ENCODE results near the gene PIK3CB.

PIK3CB gene

DNA sequence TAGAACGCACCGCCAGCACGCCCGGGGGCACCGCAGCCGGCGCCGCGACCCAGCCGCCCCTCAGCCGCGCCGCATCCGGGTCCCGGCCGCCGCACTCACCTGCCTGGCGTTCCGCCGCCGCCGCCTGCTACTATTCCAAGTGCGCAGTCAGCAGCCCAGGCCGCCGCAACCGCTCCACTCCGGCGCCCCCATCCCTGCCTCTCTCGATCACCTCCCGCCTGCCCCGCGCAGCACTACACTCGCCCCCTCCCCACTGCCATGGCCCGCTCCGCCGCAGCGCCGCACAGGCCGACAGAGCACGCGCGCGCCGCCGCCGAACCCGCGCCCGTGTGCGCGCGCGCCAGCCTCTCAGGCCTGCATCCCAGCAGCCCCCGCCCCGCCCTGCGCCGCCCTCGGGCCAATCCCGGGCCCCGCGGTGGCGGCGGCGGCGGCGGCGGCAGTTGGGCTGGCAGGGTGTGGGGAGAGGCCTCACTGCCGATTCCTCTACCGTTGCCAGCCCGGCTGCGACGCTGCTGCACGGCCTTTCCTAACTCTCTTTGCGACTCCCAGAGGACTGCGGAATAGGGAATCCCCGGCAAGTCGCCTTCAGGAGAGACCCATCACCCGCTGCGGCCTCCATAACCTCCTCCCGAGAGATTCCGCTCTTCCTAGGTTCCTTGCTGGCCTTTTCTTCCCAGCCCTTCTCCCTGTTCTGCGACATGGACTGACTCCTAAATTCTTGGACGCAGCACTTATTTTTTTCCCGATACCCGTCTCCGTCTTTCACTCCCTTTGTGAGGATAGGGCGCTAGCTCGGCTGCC is at the start of gene PIK3CB:
Gene PIK3CB, minus strand, starts transcription at position 333 of the 801 bp plus-strand sequence. CDS start 75,585 bp downstream, outside the sequence.
- no peak for DNase-seq (ENCODE audit: low read depth)

DNA sequence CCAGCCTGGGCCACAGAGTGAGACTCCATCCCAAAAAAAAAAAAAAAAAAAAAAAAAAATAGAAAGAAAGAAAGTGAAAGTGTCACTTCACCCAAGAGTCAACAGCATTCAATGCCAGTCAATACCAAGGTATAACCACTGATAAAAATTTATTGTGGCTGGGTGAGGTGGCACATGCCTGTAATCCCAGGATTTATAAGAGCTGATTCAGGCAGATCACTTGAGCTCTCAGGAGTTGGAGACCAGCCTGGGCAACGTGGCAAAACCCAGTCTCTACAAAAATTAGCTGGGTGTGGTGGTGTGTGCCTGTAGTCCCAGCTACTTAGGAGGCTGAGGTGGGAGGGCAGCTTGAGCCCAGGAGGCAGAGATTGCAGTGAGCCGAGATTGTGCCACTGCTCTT is 46.5 kb upstream of the PIK3CB start:
- no peak for DNase-seq (ENCODE audit: low read depth)

DNA sequence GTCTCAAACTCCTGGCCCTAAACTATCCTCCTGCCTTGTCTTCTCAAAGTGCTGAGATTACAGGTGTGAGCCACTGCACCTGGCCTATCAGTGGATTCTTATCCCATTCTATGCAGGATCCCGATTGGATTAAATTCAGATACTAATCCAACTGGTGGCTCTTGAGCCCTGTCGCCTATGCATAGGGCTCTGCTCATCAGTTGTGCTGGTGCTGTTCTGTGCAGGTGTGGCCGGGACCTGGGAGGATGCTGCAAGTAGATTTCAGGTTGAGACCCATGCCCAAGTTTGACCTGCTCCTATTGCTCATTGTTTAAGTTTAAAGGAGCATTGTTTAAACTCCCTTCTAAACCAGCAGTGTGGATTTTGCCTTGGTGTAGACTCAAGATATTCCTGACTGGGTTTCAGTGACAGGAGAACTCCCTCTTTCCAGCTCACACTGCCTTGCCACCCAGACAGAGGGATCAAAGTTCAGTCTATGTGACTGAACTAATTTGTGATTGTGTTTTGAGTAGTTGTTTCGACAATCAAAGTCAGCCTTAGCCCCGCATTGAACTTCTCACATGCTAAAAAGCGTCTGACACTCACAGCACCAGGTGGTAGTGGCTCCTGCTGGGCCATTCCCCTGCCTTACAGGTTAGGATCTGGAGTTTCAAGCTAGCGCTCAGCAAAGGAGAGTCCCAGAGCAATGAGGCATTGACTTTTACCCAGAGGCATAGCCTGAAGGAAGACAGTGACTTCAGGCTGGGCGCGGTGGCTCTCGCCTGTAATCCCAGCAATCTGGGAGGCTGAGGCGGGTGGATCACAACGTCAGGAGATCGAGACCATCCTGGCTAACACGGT is 45.0 kb upstream of the PIK3CB start:
- no peak for DNase-seq (ENCODE audit: low read depth)

DNA sequence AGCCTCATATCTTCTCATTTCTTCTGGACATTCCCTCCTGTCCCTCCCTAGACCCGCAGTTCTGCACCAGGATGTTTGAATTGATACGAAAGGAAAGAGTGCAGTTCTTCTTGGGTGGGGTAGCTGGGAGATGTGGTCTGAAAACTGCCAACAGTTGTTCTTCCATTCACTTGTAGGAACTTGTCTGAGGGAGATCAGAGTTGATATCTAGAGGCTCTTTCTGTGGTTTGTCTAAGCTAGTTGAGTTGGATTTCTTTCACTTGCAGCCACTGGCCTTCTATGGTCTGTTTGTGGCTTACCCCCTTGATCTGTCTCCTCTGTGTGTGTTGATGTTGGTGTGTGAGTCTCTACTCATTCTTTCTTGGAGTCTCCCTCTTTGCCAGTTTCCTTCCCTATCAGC is 42.5 kb upstream of the PIK3CB start:
- no peak for DNase-seq (ENCODE audit: low read depth)

DNA sequence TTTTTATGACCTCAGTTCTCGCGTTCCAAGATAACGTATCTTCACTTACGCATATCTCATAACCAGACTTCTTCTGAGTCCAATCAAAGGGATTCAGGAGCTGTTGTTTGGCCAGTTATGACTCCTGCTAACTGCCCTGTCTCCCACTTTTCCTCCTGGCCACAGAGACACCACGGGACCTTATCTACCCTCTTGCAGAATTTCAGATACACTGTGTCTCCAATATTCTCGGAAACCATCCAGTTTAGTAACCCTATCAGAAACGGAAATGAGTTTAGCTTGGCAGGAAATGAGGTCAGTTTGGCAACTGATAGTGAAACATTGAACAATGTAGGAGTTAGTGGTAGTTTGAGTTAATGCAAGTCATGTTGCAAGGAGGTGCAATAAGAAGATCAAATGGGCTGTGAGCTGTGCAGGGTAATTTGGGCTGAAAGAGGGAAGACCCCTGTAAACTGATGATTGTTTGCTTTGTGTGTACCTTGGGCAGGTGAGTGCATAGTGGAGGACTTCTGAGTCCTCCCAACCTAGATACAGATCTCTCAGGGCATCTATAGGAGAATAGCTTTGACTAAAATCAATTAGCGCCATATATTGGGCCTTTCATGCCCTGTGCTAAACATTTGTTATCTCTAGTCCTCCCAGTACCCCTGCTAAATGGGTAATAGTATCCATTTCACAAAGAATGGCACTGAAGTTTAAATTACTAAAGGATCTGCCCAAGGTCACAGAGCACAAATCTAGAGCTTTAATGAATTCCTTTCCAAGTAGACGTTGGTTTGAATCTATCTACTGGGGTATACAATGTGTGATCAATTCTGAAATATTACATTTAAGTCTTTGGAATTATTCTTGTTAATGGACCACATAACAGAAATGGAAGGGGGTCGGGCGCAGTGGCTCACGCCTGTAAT is 41.3 kb upstream of the PIK3CB start:
- no peak for DNase-seq (ENCODE audit: low read depth)

DNA sequence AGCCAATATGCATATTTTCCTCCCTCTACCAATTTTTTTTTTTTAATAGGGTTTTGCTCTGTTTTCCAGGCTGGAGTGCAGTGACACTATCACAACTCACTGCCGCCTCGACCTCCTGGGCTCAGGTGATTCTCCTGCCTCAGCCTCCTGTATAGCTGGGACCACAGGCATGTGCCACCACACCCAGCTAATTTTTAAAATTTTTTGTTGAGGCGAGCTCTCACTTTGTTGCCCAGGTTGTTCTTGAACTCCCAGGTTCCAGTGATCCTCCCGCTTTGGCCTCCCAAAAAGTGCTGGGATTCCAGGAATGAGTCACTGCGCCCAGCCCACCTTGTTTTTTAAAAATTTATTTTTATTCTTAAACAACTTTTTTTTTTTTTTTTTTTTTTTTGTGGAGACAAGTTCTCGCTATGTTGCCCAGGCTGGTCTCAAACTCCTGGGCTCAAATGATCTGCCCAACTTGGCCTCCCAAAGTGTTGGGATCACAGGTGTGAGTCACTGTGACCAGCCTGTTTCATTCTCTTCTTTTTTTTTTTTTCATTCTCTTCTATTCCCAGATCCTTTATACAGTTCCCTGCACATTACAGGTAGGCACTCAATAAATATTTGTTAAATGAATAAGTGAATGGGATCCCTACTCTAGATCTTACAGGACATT is 40.5 kb upstream of the PIK3CB start:
- DNase-seq (ENCODE audit: low read depth), result no peak

DNA sequence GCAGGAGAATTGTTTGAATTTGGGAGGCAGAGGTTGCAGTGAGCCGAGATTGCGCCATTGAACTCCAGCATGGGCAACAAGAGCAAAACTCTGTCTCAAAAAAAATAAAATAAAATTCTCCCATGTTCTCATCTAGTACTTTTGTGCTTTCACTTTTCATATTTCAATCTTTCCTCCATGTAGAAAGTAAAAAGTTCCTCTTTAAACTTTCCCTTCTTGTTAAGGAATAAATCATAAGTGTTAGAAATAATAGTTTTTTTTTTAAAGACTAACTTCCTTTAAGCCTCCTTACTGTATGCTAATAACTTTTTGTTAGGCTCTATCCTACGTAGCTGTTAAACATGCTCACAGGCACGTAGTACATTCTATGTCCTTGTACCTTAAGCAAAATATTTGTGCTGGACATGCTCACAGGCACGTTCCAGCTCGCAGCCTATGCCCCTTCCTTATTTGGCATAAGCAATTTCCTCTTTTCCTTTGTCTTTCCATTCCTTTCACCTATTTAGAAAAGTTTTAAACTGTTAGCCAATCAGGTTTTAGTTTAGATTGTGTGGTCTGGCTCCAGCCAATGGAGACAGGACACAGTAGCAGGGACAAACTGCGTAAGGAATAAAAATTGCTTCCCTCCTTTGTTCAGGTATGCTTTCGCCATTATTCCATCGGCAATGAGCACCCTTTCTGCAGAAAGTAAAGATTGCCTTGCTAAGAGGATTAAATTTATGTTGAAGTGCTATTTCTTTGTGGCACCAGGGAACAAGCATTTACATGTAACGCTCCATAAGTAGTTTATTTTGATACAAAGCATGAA is 38.9 kb upstream of the PIK3CB start:
- no peak for DNase-seq (ENCODE audit: low read depth)

DNA sequence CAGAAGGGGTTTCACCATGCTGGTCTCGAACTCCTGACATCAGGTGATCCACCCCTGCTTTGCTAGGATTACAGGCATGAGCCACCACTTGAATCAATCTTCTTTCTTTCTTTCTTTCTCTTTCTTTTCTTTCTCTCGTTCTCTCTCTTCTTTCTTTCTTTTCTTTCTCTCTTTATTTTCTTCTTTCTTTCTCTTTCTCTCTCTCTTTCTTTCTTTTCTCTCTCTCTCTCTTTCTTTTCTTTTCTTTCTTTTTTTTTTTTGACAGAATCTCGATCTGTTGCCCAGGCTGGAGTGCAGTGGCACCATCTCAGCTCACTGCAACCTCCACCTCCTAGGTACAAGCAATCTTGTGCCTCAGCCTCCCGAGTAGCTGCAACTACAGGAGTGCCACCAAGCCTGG is 37.9 kb upstream of the PIK3CB start:
- DNase-seq (ENCODE audit: low read depth), result no peak

DNA sequence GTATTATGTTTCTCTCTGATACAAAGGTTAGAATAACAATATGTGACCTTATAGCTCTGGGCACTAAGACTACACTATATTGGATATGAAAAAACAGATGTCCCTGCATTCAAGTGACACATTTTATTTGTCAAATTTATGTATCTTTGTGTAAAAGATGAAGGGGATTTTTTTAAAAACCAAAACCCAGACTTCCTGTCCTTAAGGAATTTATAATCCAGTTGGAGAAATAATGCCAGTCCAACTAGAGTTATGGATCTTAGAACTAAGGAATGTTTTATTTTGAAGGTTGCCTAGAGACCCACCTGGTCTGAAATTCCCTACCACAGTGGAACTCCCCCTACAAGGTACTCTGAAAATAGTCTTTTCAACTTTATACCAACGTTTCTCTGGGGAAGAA is 33.3 kb upstream of the PIK3CB start:
- DNase-seq (ENCODE audit: low read depth), result no peak

DNA sequence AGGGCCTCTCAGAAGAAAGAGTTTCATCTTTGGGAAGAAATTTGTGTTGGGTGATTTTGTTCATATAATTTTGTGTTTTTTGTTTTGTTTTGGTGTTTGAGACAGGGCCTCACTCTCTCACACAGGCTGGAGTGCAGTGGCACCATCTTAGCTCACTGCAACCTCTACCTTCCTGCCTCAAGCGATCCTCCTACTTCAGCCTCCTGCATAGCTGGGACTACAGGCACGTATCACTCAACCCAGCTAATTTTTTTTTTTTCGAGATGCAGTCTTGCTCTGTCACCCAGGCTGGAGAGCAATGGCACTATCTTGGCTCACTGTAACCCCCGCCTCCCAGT is 29.0 kb upstream of the PIK3CB start:
- no peak for DNase-seq (ENCODE audit: low read depth)

DNA sequence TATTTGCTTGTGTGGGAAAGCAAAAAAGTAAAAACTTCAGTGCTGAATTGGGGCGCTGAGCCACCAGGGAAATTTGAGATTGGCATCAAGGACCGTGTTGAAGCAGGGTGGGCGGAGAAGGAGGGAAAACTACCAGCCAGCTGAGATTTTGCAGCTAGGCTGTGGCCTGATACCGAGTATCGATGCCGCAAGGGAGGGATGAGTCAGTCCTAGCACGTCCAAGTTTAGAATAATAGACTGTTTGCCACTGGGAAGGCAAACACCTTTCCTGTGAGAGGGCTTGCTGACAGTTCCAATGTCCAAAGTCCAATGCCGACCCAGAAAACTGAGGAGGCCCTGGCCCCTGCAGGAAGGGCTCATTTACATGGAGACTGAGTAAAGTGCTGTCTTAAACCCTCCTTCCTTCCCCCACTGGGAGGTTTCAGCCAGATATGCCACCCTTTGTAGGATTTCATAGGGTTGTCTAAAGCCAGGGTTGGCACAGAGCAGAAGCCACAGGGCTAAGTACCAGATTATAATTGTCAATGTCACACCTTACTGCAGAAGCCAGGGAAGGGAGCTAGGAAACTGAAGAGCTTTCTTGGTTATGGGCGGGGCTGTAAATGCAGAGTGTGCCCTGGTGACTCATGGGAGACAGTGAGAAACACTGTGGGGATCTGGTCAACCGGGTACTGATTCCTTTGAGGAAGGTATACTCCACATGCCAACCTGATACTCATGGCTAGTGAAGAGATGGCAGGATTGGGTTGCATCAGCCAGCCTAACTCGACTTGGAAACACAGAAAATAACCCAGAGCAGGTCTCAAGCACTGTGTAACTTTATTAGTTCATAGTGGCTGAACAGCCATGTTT is 28.4 kb upstream of the PIK3CB start:
- DNase-seq (ENCODE audit: low read depth), result peak; percentile 45

DNA sequence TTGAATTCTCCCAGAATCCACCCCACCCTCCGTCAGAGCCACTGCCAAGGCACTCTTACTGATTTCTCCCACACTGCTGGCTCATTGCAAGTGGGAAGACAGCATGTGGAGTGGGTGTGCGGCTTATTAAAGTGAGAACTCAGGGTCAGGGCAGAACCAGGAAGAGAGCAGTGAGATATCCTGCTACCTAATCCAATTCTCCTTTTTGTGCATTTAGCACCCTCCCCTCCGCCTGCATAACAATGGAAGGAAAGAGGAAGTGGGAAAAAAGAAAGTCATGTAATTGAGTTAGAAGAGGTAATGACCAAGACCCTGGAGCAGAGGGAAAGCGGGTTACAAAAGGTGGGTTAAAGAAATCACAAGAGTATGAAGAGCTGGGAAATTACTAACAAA is 27.8 kb upstream of the PIK3CB start:
- no peak for DNase-seq (ENCODE audit: low read depth)

DNA sequence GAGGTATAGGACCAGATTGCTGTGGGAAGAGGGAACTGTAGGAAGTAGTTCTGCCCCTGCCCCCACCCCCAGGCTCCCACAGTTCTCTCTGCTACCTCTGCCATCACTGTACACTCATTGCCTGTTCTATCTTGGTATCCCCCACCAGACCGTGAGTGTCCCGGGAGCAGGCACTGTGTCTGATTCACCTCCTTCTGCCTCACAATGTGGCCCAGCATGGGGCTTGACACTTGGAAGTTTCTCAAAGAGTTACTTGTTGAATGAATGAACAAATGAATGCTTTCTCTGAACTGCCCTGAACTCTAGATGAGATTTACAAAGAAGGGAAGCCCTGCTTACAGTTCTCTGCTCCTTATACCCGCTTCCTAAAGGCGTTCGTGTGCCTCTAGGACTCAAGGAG is 27.1 kb upstream of the PIK3CB start:
- DNase-seq (ENCODE audit: low read depth), result no peak

DNA sequence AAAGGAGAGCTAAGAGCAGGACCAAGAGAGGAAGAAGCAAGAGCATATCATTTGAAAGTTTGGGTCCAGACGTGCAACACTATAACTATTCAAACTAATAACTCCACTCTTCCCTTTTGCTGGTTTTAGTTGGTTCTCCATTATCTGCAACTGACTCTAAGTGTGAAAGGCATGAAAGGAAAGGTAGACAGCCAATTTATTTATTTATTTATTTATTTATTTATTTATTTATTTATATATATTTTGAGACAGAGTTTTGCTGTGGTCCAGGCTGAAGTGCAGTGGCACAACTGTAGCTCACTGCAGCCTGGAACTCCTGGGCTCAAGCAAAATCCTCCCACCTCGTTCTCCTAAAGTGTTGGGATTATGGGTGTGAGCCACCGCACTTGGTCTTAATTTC is 22.1 kb upstream of the PIK3CB start:
- DNase-seq (ENCODE audit: low read depth), result no peak

DNA sequence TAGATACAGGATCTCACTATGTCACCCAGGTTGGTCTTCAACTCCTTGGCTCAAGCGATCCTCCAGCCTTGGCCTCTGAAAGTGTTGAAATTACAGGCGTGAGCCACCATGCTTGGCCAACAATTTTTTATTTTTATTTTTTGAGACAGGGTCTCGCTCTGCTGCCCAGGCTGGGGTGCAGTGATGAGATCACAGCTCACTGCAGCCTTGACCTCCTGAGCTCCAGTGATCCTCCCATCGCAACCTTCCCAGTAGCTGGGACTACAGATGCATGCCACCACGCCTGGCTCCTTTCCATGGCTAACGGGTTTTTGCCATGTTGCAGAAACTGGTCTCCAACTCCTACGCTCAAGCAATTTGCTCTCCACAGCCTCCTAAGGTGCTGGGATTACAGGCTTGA is 20.2 kb upstream of the PIK3CB start:
- DNase-seq (ENCODE audit: low read depth), result no peak

DNA sequence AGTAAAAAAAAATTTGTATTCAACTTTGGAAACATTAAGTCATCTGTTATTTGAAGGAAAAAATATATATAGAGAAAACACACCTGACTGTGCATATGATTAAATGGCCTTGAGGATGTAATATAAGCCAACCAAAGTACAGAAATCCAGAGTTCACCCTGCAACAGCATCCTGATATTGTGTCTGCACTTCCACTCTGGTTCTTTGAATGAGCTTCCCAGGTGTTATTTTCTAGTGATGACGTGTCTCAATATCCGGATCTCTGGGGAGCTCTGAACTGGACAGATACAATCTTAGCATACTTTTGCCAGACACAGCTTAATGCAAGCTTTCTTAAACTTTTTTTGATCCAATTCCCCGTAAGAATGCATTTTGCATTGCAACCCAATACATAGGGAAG is 19.5 kb upstream of the PIK3CB start:
- DNase-seq (ENCODE audit: low read depth), result no peak

DNA sequence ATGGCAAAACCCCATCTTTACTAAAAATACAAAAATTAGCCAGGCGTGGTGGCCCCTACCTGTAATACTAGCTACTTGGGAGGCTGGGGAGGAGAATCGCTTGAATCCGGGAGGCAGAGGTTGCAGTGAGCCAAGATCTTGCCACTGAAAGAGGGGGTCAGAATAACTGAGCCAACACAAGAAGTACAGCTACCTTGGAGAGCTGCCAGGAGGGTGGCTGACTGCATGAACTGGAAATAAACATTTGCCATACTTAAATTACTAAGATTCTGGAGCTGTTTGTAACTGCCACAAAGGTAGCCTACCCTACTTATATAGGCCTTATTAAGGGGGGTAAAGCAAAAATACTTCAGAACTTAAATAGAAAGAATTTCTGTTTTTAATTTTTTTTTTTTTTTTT is 15.4 kb upstream of the PIK3CB start:
- DNase-seq (ENCODE audit: low read depth), result no peak

DNA sequence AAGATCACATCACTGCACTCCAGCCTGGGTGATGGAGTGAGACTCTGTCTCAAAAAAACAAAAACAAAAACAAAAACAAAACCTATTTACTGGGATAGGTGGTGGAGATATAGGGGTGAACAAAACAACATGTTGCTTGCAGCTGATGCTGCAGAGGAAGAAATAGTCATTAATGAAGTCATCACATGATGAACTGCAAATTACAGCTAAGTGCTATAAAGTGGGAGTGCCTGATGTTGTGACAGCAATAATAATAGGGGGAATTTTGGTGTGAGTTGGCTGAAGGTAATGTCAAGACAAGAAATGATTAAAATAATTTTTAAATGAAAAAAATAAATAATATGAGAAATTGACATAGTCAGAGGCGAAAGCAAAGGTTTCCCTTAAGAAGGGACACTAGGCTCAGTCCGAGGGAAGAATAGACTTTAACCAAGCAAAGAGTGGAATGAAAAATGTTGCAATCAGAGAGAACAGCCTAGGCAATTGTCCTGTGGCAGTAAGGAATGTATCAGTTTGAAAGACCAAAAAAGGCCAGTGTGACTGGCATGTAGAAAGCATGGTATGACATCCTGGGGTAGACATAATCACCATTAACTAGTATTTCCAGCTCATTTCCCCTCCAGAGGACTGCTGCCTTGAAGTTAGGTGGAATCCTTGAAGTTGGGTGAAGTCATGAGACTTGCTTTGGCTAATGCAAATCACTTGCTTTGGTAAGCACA is 14.7 kb upstream of the PIK3CB start:
- DNase-seq (ENCODE audit: low read depth), result no peak

DNA sequence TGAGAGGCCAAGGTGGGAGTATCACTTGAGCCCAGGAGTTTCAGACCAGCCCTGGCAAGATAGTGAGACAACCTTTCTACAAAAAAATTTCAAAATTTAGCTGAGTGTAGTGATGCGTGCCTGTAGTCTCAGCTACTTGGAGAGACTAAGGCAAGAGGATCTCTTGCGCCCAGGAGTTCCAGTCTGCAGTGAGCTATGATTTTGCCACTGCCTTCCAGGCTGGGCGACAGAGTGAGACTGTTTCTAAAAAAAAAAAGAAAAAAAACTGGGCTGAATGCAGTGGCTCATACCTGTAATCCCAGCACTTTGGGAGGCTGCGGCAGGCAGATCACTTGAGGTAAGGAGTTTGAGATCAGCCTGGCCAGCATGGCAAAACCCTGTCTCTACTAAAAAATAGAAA is 14.0 kb upstream of the PIK3CB start:
- DNase-seq (ENCODE audit: low read depth), result no peak
